ENCODE data around the gene SLC17A5. TPM values are rescaled to one million over a fixed set of nuclear protein-coding genes. Genes with fewer than 3 reads are reported as not detected.
"Not testable (repeated sequence)": the region's sequence is repeated elsewhere in the genome, so short reads cannot be mapped to it uniquely, and the experiment has no call there.

Gene SLC17A5
- total RNA-seq, 1 experiment from 2014 or later: 16.9 TPM

DNA sequence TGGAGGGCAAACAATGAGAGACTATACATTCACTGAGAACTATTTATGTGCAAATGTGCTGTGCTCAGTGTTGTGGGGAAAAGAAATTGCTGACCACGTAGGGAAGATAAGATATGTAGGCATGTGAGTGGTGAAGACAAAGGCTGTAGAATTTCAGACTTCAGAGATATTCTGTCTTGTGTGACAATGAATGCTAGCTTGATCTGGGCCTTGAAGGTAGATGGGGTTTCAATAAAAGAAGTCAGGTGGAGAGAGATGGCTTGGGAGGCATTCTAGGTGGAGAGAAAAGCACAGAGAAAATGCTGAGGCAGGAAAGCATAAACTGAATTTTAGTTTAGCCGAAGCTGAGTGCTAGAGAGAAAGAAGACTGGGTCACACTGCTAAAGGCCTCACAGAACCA lies 76.1 kb downstream of the SLC17A5 start:
- CTCF ChIA-PET: no interaction called here

DNA sequence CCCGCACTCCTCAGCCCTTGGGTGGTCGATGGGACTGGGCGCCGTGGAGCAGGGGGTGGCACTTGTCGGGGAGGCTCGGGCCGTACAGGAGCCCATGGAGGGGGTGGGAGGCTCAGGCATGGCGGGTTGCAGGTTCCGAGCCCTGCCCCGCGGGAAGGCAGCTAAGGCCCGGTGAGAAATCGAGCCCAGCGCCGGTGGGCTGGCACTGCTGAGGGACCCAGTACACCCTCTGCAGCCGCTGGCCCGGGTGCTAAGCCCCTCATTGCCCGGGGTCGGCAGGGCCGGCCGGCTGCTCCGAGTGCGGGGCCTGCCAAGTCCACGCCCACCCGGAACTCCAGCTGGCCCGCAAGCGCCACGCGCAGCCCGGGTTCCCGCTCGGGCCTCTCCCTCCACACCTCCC lies 81.3 kb downstream of the SLC17A5 start:
- H3F3A ChIP-seq (ENCODE audit: insufficient read depth, low read depth); H3K4me3 ChIP-seq; H3K27me3 ChIP-seq (ENCODE audit: insufficient read depth, low read depth); H3K27ac ChIP-seq; H4K20me1 ChIP-seq (ENCODE audit: insufficient read depth); DNase-seq; H3K36me3 ChIP-seq (ENCODE audit: low read depth); H2AFZ ChIP-seq; intact Hi-C loops (cut with micrococcal nuclease; ENCODE audit: unreplicated experiment); H3K4me1 ChIP-seq (replicated peaks; ENCODE audit: insufficient read depth); H3K79me2 ChIP-seq (ENCODE audit: low read depth); CTCF ChIA-PET; POLR2A ChIA-PET (ENCODE audit: unreplicated experiment); H3K9me2 ChIP-seq (ENCODE audit: insufficient read depth); H3K9me3 ChIP-seq (ENCODE audit: insufficient read depth, low read depth); H3K4me2 ChIP-seq; BruUV-seq (replicated peaks): not testable (repeated sequence)

More for the DNA sequence above, 76.1 kb downstream of the SLC17A5 start:
- POLR2A ChIA-PET (ENCODE audit: unreplicated experiment): interaction anchor here (0.6 kb wide), 1 partner anchor 645 kb away, joined by 8 read pairs; no protein-coding TSS in a partner anchor
- H3K27ac ChIP-seq: peak overlapping the region; percentile 99
- peaks cover 51% of the 10 kb centered on the region for H3K4me1 ChIP-seq (replicated peaks; ENCODE audit: insufficient read depth)
- H4K20me1 ChIP-seq (ENCODE audit: insufficient read depth): no peaks in the 10 kb centered on the region
- 0 out of 2 replicates have a peak overlapping the region, but pooled peaks have one; percentile 91 for H3K4me2 ChIP-seq
- no peaks in the 10 kb centered on the region for H3K36me3 ChIP-seq (ENCODE audit: low read depth)
- no peaks in the 10 kb centered on the region for H3K27me3 ChIP-seq (ENCODE audit: insufficient read depth, low read depth)
- H3K9me2 ChIP-seq (ENCODE audit: insufficient read depth): no peaks in the 10 kb centered on the region
- BruUV-seq (replicated peaks): no TSS peak
- H3F3A ChIP-seq (ENCODE audit: insufficient read depth, low read depth): peaks cover 58% of the 10 kb centered on the region
- TF ChIP-seq, protein P1, sequence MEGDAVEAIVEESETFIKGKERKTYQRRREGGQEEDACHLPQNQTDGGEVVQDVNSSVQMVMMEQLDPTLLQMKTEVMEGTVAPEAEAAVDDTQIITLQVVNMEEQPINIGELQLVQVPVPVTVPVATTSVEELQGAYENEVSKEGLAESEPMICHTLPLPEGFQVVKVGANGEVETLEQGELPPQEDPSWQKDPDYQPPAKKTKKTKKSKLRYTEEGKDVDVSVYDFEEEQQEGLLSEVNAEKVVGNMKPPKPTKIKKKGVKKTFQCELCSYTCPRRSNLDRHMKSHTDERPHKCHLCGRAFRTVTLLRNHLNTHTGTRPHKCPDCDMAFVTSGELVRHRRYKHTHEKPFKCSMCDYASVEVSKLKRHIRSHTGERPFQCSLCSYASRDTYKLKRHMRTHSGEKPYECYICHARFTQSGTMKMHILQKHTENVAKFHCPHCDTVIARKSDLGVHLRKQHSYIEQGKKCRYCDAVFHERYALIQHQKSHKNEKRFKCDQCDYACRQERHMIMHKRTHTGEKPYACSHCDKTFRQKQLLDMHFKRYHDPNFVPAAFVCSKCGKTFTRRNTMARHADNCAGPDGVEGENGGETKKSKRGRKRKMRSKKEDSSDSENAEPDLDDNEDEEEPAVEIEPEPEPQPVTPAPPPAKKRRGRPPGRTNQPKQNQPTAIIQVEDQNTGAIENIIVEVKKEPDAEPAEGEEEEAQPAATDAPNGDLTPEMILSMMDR (conservative IDR thresholded peaks at IDR 0.05): no peak
- no peak for TF ChIP-seq EZH2 (IDR thresholded peaks at IDR 0.05; ENCODE audit: low read depth)
- H3K4me3 ChIP-seq: no peak overlapping the region
- H3K79me2 ChIP-seq (ENCODE audit: low read depth): 0 out of 2 replicates have a peak, but pooled peaks cover 11% of the 10 kb centered on the region
- intact Hi-C loops (cut with micrococcal nuclease; ENCODE audit: unreplicated experiment): no loop called here
- no peak overlapping the region for H2AFZ ChIP-seq
- DNase-seq: no peak
- H3K9me3 ChIP-seq (ENCODE audit: insufficient read depth, low read depth): no peaks in the 10 kb centered on the region

DNA sequence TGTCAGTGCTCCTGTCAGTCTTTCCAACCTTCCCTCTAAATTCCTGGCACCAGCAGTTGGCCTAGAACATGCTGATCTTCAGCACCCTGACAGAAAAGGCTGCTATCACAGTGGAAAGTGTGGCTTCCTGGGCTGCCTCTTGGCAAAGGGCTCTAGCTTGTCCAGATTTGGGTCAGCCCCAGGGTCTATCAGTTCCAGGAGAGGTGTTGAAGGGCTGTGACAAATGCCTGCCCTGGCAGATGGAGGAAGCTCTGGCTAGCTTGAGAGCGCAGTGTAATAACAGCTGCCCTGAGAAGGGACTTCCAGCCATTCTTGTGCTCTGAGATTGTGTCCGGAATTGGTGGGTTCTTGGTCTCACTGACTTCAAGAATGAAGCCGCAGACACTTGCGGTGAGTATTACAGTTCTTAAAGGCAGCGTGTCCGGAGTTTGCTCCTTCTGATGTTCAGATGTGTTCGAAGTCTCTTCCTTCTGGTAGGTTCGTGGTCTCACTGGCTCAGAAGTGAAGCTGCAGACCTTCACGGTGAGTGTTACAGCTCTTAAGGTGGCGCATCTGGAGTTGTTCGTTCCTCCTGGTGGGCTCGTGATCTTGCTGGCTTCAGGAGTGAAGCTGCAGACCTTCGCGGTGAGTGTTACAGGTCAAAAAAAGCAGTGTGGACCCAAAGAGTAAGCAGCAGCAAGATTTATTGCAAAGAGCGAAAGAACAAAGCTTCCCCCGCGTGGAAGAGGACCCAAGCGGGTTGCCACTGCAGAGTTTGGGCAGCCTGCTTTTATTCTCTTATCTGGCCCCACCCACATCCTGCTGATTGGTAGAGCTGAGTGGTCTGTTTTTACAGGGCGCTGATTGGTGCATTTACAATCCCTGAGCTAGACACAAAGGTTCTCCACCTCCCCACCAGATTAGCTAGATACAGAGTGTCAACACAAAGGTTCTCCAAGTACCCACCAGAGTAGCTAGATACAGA lies 82.3 kb downstream of the SLC17A5 start:
- POLR2A ChIA-PET (ENCODE audit: unreplicated experiment); H3K4me2 ChIP-seq; H3K27ac ChIP-seq; H3K4me3 ChIP-seq; BruUV-seq (replicated peaks); H3F3A ChIP-seq (ENCODE audit: insufficient read depth, low read depth); DNase-seq; H3K9me3 ChIP-seq (ENCODE audit: insufficient read depth, low read depth); H3K79me2 ChIP-seq (ENCODE audit: low read depth); intact Hi-C loops (cut with micrococcal nuclease; ENCODE audit: unreplicated experiment); CTCF ChIA-PET; H2AFZ ChIP-seq; H3K27me3 ChIP-seq (ENCODE audit: insufficient read depth, low read depth); H4K20me1 ChIP-seq (ENCODE audit: insufficient read depth); H3K36me3 ChIP-seq (ENCODE audit: low read depth); H3K9me2 ChIP-seq (ENCODE audit: insufficient read depth): not testable (repeated sequence)
- peaks cover 11% of the 10 kb centered on the region for H3K4me1 ChIP-seq (replicated peaks; ENCODE audit: insufficient read depth)

DNA sequence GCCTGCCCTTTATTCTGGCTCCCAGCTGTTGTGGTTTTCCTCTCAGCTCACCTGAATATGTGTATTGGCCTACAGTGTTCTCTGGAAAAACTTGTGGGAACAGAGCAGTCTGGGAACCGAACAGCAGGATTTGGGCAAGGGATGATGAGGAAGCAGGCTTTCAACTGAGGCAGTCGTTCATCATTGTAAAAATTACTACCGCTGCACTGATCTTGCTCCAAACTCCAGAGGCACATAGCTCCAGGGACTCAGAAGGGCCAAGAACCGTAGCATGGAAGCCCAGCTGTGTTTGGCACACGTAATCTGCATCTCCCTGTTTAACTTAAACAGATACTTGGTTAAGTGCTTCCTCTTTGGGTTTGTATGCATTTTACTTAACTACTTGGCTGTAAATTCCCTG lies 84.7 kb downstream of the SLC17A5 start:
- ChIA-PET CTCF (no interaction called here), POLR2A (ENCODE audit: unreplicated experiment) (no interaction called here)
- no peak overlapping the region for H2AFZ ChIP-seq
- intact Hi-C loops (cut with micrococcal nuclease; ENCODE audit: unreplicated experiment): no loop called here
- H3K27me3 ChIP-seq (ENCODE audit: insufficient read depth, low read depth): no peaks in the 10 kb centered on the region
- TF ChIP-seq EZH2 (IDR thresholded peaks at IDR 0.05; ENCODE audit: low read depth): no peak
- TF ChIP-seq, protein P1 (conservative IDR thresholded peaks at IDR 0.05): no peak
- no peaks in the 10 kb centered on the region for H4K20me1 ChIP-seq (ENCODE audit: insufficient read depth)
- H3K9me3 ChIP-seq (ENCODE audit: insufficient read depth, low read depth): no peaks in the 10 kb centered on the region
- 0 out of 2 replicates have a peak, but pooled peaks cover 3% of the 10 kb centered on the region for H3F3A ChIP-seq (ENCODE audit: insufficient read depth, low read depth)
- no peak overlapping the region for H3K27ac ChIP-seq
- H3K4me3 ChIP-seq: no peak overlapping the region
- DNase-seq: no peak
- H3K9me2 ChIP-seq (ENCODE audit: insufficient read depth): no peaks in the 10 kb centered on the region
- H3K79me2 ChIP-seq (ENCODE audit: low read depth): no peaks in the 10 kb centered on the region
- no peak overlapping the region for H3K4me2 ChIP-seq
- no TSS peak for BruUV-seq (replicated peaks)
- peaks cover 22% of the 10 kb centered on the region for H3K4me1 ChIP-seq (replicated peaks; ENCODE audit: insufficient read depth)
- H3K36me3 ChIP-seq (ENCODE audit: low read depth): no peaks in the 10 kb centered on the region
